GM12878 (cell line): ENCODE data around the gene ABCC11. TPM values are rescaled to one million over a fixed set of nuclear protein-coding genes. Genes with fewer than 3 reads are reported as not detected.

Experiments used
- ATAC-seq: fragments of 200-7000 bp; cut with Tn5 transposase; 3 replicates; pipeline ENCODE4 v1.9.1; 2020; ENCODE audit warnings: mild to moderate bottlenecking, moderate library complexity
- BruUV-seq: library from RNA; stranded (reverse); fragments of 400-500 nt; replicated peaks from 2 replicates; lab custom pipeline; 2021; lab: Mats Ljungman, UMichigan
- CTCF ChIA-PET: fragments of 300-600 bp; sonication (Branson Sonifier 250); formaldehyde crosslinking; extraction: SDS; loops from one replicate; lab custom pipeline; 2021; ENCODE audit warnings: inconsistent platforms; lab: Yijun Ruan, JAX
- POLR2A ChIA-PET: fragments of 350-600 bp; formaldehyde crosslinking; extraction: SDS; loops from one replicate; lab custom pipeline; 2021; ENCODE audit warnings: inconsistent platforms; lab: Charles Lee
- RAD21 ChIA-PET: fragments of 300-600 bp; sonication (Branson Sonifier 250); formaldehyde crosslinking; loops from one replicate; lab custom pipeline; 2023; ENCODE audit warnings: antibody characterized with exemption; ENCODE audit not compliant: unreplicated experiment; lab: Charles Lee
- SMC1A ChIA-PET: fragments of 300-600 bp; sonication (Branson Sonifier 250); formaldehyde crosslinking; loops from one replicate; lab custom pipeline; 2023; ENCODE audit not compliant: unreplicated experiment, uncharacterized antibody; lab: Charles Lee
- DNase-seq: peaks from one replicate; pipeline ENCODE4 v3.0.0-alpha.2; 2011; ENCODE audit warnings: low read depth, low spot score
- FAIRE-seq: peaks from 3 replicates; lab custom pipeline; 2011; peaks lifted over from hg19 to GRCh38; lab: Jason Lieb, UNC
- H2AFZ ChIP-seq: 2 replicates; pipeline ENCODE4 v1.6.0; 2011; ENCODE audit warnings: low read depth, low read length, control low read depth; ENCODE audit not compliant: control insufficient read depth
- H3K27ac ChIP-seq: 2 replicates; pipeline ENCODE4 v1.5.1; 2011; ENCODE audit warnings: control low read depth; ENCODE audit not compliant: control insufficient read depth, insufficient read depth
- H3K27me3 ChIP-seq, 2 experiments: replicated peaks in 1 of 2; 2 replicates each; pipeline versions ENCODE4 v1.6.0 to v1.6.1; 2011; ENCODE audit warnings: low read length in 1 of 2; ENCODE audit not compliant: control insufficient read depth in 2 of 2, insufficient read depth in 2 of 2
- H3K36me3 ChIP-seq, 2 experiments: 2 replicates each; pipeline ENCODE4 v1.5.1; 2011; ENCODE audit warnings: low read length in 1 of 2; ENCODE audit not compliant: control insufficient read depth in 2 of 2, insufficient read depth in 2 of 2
- H3K4me1 ChIP-seq: 2 replicates; pipeline ENCODE4 v1.6.1; 2011; ENCODE audit warnings: mild to moderate bottlenecking, low read length, moderate library complexity, mixed read lengths; ENCODE audit not compliant: control insufficient read depth, insufficient read depth
- H3K4me2 ChIP-seq: 2 replicates; pipeline ENCODE4 v1.6.0; 2011; ENCODE audit warnings: control low read depth; ENCODE audit not compliant: control insufficient read depth, insufficient read depth
- H3K4me3 ChIP-seq: fragments of 200-600 bp; sonication (generic); 2 replicates; pipeline ENCODE4 v1.5.1; 2016
- H3K79me2 ChIP-seq: 2 replicates; pipeline ENCODE4 v1.6.0; 2011; ENCODE audit warnings: low read length; ENCODE audit not compliant: control insufficient read depth, insufficient read depth
- H3K9ac ChIP-seq: 2 replicates; pipeline ENCODE4 v1.8.0; 2011; ENCODE audit warnings: low read length, control low read depth, mixed read lengths; ENCODE audit not compliant: control insufficient read depth, insufficient read depth
- H3K9me3 ChIP-seq: replicated peaks from 3 replicates; pipeline ENCODE4 v1.5.1; 2011; ENCODE audit warnings: mild to moderate bottlenecking, low read length; ENCODE audit not compliant: control insufficient read depth, insufficient read depth
- H4K20me1 ChIP-seq: 2 replicates; pipeline ENCODE4 v1.6.0; 2011; ENCODE audit not compliant: control insufficient read depth, insufficient read depth
- GABPA ChIP-seq: IDR thresholded peaks from 2 replicates; pipeline ENCODE4 v1.6.1; 2014; ENCODE audit warnings: antibody characterized with exemption, low read depth, mild to moderate bottlenecking, inconsistent platforms
- GATAD2B ChIP-seq: fragments of 450-650 bp; conservative IDR thresholded peaks from 2 replicates; pipeline ENCODE4 v1.6.1; 2017; ENCODE audit warnings: low read depth, mild to moderate bottlenecking, moderate library complexity
- IRF4 ChIP-seq: IDR thresholded peaks from 2 replicates; pipeline ENCODE4 v1.6.1; 2011; ENCODE audit warnings: low read depth, low read length
- NFIC ChIP-seq: IDR thresholded peaks from 2 replicates; pipeline ENCODE4 v1.6.1; 2012; ENCODE audit warnings: low read depth, mild to moderate bottlenecking, inconsistent platforms, low read length, moderate library complexity
- NFYB ChIP-seq: IDR thresholded peaks from 2 replicates; pipeline ENCODE4 v1.6.1; 2011; ENCODE audit warnings: low read depth, mild to moderate bottlenecking, low read length, improper control_type of control experiment, moderate library complexity; ENCODE audit not compliant: insufficient read depth
- NR2C1 ChIP-seq: fragments of 450-650 bp; IDR thresholded peaks from 2 replicates; pipeline ENCODE4 v1.6.1; 2017; ENCODE audit warnings: antibody characterized with exemption, mild to moderate bottlenecking, moderate library complexity
- SREBF2 ChIP-seq: IDR thresholded peaks from 2 replicates; pipeline ENCODE4 v1.6.1; 2012; ENCODE audit warnings: mild to moderate bottlenecking, low read length
- TCF7 ChIP-seq: IDR thresholded peaks from 2 replicates; pipeline ENCODE4 v1.6.1; 2014; ENCODE audit warnings: antibody characterized with exemption, borderline replicate concordance
- ZNF384 ChIP-seq: IDR thresholded peaks from 2 replicates; pipeline ENCODE4 v1.6.1; 2012; ENCODE audit warnings: low read depth, mild to moderate bottlenecking, low read length, improper control_type of control experiment, borderline replicate concordance
- WGBS: methylation state at CpG from one replicate; pipeline ENCODE4 v1.1.6; 2016; ENCODE audit warnings: low lambda C conversion rate; ENCODE audit not compliant: insufficient replicate concordance, insufficient coverage; ENCODE audit errors: missing lambda C conversion rate; 5-methylcytosine and 5-hydroxymethylcytosine counted together
- in situ Hi-C: fragments of 300-500 bp; cut with MboI; formaldehyde crosslinking; loops from 9 replicates; pipeline ENCODE4 v1.14.3; 2018; ENCODE audit warnings: mixed read lengths
- intact Hi-C: fragments of 100-400 bp; cut with micrococcal nuclease; formaldehyde crosslinking; loops from one replicate; pipeline ENCODE4 v1.14.2; 2022; ENCODE audit not compliant: unreplicated experiment
- polyA plus RNA-seq, 11 experiments: library from polyadenylated mRNA; depleted of rRNA in 4 of 11; unstranded in 6 of 11; stranded (reverse) in 5 of 11; fragments of >200 nt; fragmentation: Nextera tagmentation in 4 of 11; fragmentation: Illumina TruSeq in 1 of 11; extraction: Ambion mirVana in 4 of 11; extraction: Trizol in 1 of 11; gene quantifications; 1 replicate in 1 of 11; 2 replicates in 10 of 11; pipeline versions ENCODE4 v1.2.1 to v1.2.3, GENCODE V29; 2011 to 2016; ENCODE audit warnings: inconsistent platforms in 2 of 11, missing spikeins in 2 of 11, low read depth in 1 of 11
- total RNA-seq, 4 experiments: library from RNA; depleted of rRNA in 3 of 4; stranded (reverse); fragments of >200 nt in 3 of 4; fragmentation: Illumina TruSeq in 1 of 4; extraction: Trizol in 1 of 4; gene quantifications; 2 replicates each; pipeline versions ENCODE4 v1.2.1 to v1.2.3, GENCODE V29; 2013 to 2021
- TF ChIP-seq, protein P1 (sequence below): IDR thresholded peaks from 2 replicates; pipeline ENCODE4 v1.6.1; 2011; ENCODE audit warnings: mild to moderate bottlenecking, low read depth, low read length, moderate library complexity; ENCODE audit not compliant: insufficient replicate concordance
- TF ChIP-seq, protein P2 (sequence below): IDR thresholded peaks from 2 replicates; pipeline ENCODE4 v1.6.1; 2012; ENCODE audit warnings: low read length, inconsistent platforms
- TF ChIP-seq, protein P3 (sequence below): fragments of 450-650 bp; IDR thresholded peaks from 2 replicates; pipeline ENCODE4 v1.6.1; 2017; ENCODE audit warnings: borderline replicate concordance
- TF ChIP-seq, protein P4 (sequence below): fragments of 150-350 bp; IDR thresholded peaks from 2 replicates; pipeline ENCODE4 v1.6.1; 2016; ENCODE audit warnings: low read depth, low read length

ABCC11 gene
- total and polyA plus RNA-seq, 10 of the 15 experiments (the other 5 are each of a cell fraction or from before 2014, with no cell fraction given): 0.04 to 0.20 (median 0.10) TPM; not detected in 6

DNA sequence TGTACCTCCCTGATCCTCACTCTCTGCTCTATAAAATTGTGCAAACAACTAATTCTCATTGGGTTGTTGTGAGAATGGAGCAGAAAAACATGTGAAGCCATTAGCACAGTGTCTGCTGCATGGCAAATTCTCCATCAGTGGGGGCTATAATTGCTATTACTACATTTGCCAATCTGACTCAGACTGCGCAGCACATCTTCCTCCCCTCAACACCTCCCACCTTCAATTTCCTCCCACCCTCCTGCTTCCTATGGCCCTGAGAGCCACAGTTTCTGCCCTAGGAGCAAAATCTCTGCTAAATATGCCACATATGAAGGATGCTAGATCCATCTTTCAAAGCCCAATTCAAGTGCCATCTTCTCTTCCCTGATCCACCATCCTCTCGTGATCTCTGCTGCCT is 128.5 kb downstream of the ABCC11 start (continued):
- TF ChIP-seq NFIC: no peak
- no peak for TF ChIP-seq NFYB
- TF ChIP-seq TCF7: no peak

DNA sequence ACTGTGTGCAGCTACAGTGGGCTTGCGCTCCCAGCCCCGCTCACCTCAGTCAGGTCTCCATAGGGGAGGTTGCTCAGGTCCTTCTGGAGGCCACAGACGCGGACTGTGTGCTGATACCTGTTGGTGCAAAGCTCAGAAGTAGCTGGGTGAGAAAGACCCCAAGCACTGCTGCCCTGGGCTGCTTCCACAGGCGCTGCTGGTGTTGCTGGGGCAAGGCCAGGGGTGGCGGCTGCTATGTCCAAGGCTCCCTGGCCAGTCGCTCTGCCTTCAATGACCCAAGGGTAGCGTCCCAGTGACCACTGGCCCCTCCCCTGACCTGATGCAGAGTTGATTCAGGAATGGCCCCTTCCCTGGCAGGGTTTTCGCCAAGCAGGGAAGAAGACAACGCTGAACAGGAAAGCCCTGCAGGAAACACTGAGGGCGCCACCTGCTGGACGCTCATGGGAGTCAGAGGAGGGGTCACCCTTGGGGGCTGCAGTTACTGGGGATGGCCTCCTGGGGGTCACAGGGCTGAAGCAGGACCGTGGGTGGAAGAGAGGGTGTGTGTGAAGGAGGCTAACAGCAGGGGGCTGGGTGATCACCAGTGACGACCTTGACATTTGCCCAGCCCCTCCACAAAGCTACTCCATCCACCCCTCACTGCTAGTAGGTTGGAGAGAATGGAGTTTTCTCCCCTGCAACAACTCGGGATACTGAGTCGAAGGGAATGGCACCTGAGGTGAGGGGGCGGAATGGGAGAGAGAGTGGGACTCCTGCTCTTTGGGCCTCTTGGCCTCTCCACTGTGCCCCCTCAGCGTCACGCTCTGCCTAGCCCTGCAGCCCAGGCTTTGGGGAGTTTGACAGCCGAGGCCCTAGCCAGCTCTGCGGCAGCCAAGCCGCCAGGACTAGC is 129.9 kb downstream of the ABCC11 start:
- intact Hi-C loops (loop anchor here (5.0 kb wide), 2 partner anchors 55 to 975 kb away; partner anchors contain the start of gene NETO2), in situ Hi-C loops (no loop called here)
- Histone ChIP-seq H3K4me1 (no peaks in the 10 kb centered on the region), H4K20me1 (no peaks in the 10 kb centered on the region), H3K79me2 (no peaks in the 10 kb centered on the region), H2AFZ (no peak overlapping the region; the same call in 1 of the 2 replicates), H3K4me3 (no peak overlapping the region), H3K36me3 (no peaks in the 10 kb centered on the region), H3K9me3 (no peaks in the 10 kb centered on the region), H3K4me2 (no peak overlapping the region), H3K27me3 (no peaks in the 10 kb centered on the region), H3K9ac (no peak overlapping the region), H3K27ac (no peak overlapping the region)
- POLR2A ChIA-PET: no interaction called here
- no TSS peak for BruUV-seq
- CTCF ChIA-PET: interaction anchor here (0.7 to 7.5 kb wide), 22 partner anchors 9 to 976 kb away, joined by 3 to 54 read pairs (median 4); partner anchors contain the start of gene NETO2
- SMC1A ChIA-PET: interaction anchor here (0.6 to 1.8 kb wide), 9 partner anchors 28 to 976 kb away, joined by 3 to 6 read pairs (median 3); no protein-coding TSS in a partner anchor
- 43% methylated on average over 22 of the region's 22 CpGs for WGBS
- peak; percentile 98 for ATAC-seq
- FAIRE-seq: no peak
- RAD21 ChIA-PET: interaction anchor here (0.8 to 1.5 kb wide), 6 partner anchors 15 to 244 kb away, joined by 3 to 7 read pairs (median 3); no protein-coding TSS in a partner anchor
- DNase-seq: no peak
- TF ChIP-seq ZNF384: no peak
- TF ChIP-seq GABPA: no peak
- 0 out of 2 replicates have a peak, but pooled peaks have one; percentile 37 for TF ChIP-seq IRF4
- no peak for TF ChIP-seq GATAD2B
- TF ChIP-seq SREBF2: no peak
- TF ChIP-seq, protein P1, sequence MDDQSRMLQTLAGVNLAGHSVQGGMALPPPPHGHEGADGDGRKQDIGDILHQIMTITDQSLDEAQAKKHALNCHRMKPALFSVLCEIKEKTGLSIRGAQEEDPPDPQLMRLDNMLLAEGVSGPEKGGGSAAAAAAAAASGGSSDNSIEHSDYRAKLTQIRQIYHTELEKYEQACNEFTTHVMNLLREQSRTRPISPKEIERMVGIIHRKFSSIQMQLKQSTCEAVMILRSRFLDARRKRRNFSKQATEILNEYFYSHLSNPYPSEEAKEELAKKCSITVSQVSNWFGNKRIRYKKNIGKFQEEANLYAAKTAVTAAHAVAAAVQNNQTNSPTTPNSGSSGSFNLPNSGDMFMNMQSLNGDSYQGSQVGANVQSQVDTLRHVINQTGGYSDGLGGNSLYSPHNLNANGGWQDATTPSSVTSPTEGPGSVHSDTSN: no peak
- TF ChIP-seq, protein P2, sequence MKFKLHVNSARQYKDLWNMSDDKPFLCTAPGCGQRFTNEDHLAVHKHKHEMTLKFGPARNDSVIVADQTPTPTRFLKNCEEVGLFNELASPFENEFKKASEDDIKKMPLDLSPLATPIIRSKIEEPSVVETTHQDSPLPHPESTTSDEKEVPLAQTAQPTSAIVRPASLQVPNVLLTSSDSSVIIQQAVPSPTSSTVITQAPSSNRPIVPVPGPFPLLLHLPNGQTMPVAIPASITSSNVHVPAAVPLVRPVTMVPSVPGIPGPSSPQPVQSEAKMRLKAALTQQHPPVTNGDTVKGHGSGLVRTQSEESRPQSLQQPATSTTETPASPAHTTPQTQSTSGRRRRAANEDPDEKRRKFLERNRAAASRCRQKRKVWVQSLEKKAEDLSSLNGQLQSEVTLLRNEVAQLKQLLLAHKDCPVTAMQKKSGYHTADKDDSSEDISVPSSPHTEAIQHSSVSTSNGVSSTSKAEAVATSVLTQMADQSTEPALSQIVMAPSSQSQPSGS: no peak
- TF ChIP-seq, protein P3, sequence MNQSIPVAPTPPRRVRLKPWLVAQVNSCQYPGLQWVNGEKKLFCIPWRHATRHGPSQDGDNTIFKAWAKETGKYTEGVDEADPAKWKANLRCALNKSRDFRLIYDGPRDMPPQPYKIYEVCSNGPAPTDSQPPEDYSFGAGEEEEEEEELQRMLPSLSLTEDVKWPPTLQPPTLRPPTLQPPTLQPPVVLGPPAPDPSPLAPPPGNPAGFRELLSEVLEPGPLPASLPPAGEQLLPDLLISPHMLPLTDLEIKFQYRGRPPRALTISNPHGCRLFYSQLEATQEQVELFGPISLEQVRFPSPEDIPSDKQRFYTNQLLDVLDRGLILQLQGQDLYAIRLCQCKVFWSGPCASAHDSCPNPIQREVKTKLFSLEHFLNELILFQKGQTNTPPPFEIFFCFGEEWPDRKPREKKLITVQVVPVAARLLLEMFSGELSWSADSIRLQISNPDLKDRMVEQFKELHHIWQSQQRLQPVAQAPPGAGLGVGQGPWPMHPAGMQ: no peak
- TF ChIP-seq, protein P4, sequence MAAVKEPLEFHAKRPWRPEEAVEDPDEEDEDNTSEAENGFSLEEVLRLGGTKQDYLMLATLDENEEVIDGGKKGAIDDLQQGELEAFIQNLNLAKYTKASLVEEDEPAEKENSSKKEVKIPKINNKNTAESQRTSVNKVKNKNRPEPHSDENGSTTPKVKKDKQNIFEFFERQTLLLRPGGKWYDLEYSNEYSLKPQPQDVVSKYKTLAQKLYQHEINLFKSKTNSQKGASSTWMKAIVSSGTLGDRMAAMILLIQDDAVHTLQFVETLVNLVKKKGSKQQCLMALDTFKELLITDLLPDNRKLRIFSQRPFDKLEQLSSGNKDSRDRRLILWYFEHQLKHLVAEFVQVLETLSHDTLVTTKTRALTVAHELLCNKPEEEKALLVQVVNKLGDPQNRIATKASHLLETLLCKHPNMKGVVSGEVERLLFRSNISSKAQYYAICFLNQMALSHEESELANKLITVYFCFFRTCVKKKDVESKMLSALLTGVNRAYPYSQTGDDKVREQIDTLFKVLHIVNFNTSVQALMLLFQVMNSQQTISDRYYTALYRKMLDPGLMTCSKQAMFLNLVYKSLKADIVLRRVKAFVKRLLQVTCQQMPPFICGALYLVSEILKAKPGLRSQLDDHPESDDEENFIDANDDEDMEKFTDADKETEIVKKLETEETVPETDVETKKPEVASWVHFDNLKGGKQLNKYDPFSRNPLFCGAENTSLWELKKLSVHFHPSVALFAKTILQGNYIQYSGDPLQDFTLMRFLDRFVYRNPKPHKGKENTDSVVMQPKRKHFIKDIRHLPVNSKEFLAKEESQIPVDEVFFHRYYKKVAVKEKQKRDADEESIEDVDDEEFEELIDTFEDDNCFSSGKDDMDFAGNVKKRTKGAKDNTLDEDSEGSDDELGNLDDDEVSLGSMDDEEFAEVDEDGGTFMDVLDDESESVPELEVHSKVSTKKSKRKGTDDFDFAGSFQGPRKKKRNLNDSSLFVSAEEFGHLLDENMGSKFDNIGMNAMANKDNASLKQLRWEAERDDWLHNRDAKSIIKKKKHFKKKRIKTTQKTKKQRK: no peak
- TF ChIP-seq NR2C1: no peak
